Duodenal mucosa (tissue), 2 donors: ENCODE results near the gene ASTN2.

Experiments used
- H3K27ac ChIP-seq: one replicate; pipeline ENCODE4 v1.7.0; 2013; ENCODE audit warnings: low read depth, low read length
- H3K27me3 ChIP-seq, 2 donors: one replicate each; pipeline ENCODE4 v1.7.0; 2013; ENCODE audit warnings: low read length in 2 of 2, control low read depth in 1 of 2; ENCODE audit not compliant: insufficient read depth in 2 of 2, control insufficient read depth in 1 of 2
- H3K36me3 ChIP-seq, 2 donors: one replicate each; pipeline ENCODE4 v1.7.0; 2013; ENCODE audit warnings: low read length in 2 of 2, control low read depth in 1 of 2; ENCODE audit not compliant: insufficient read depth in 2 of 2, control insufficient read depth in 1 of 2
- H3K4me1 ChIP-seq, 2 donors: one replicate each; pipeline ENCODE4 v1.7.0; 2013; ENCODE audit warnings: low read length in 2 of 2, control low read depth in 1 of 2; ENCODE audit not compliant: insufficient read depth in 2 of 2, control insufficient read depth in 1 of 2
- H3K4me3 ChIP-seq, 2 donors: one replicate each; pipeline ENCODE4 v1.7.0; 2013; ENCODE audit warnings: low read length in 2 of 2, low read depth in 1 of 2
- H3K9ac ChIP-seq, 2 donors: one replicate each; pipeline ENCODE4 v1.7.0; 2013; ENCODE audit warnings: low read length in 2 of 2, low read depth in 1 of 2
- H3K9me3 ChIP-seq, 2 donors: one replicate each; pipeline ENCODE4 v1.7.0; 2013; ENCODE audit warnings: low read length in 2 of 2, control low read depth in 1 of 2; ENCODE audit not compliant: control insufficient read depth in 1 of 2

ASTN2 gene

DNA sequence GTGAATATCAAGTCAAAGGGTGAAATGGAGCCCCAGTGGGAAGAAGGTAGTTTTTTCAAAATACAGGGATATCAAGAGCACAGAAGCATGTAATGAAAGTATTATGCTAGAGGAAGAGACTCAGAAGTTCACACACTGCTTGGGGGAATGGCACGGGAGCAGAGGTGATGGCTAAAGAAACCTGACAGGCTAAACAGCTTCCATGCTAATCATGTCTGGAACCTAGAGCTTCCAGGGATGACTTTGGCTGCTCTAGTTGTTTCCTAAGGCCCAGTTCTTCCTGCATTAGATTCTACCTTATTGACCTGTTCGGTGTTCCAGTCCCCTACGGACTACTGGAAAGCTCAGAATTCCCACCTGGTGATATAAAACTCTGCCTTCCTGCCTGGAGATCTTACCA lies 693.4 kb downstream of the ASTN2 start:
- H3K4me3 ChIP-seq, result no peak overlapping the region
- H3K9ac ChIP-seq, result no peak overlapping the region
- no peak overlapping the region for H3K27ac ChIP-seq
- H3K9me3 ChIP-seq, result no peaks in the 10 kb centered on the region
- H3K36me3 ChIP-seq, result no peaks in the 10 kb centered on the region
- no peaks in the 10 kb centered on the region for H3K4me1 ChIP-seq
- no peaks in the 10 kb centered on the region for H3K27me3 ChIP-seq

DNA sequence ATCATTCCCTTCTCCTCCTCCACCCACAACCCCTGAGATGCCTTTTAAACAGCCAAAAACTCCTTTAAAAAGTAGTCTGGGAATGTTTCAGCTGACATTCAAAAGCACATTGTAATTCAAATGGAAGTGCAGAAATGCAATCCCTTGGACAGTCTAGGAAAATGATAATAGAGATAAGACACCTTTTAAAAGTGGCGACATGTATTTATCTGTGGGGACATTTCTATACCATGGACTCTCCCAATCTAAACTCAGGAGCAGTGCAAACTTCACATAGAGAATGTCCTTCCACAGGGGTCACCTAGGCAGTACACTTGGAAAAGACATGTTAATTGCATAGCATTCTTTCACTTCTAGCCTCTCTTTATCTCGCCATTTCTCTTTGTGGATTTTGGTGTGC lies 694.7 kb downstream of the ASTN2 start:
- Histone ChIP-seq H3K27me3 (no peaks in the 10 kb centered on the region), H3K36me3 (no peaks in the 10 kb centered on the region), H3K4me1 (no peaks in the 10 kb centered on the region), H3K9ac (no peak overlapping the region), H3K27ac (no peak overlapping the region), H3K9me3 (no peaks in the 10 kb centered on the region), H3K4me3 (no peak overlapping the region)

DNA sequence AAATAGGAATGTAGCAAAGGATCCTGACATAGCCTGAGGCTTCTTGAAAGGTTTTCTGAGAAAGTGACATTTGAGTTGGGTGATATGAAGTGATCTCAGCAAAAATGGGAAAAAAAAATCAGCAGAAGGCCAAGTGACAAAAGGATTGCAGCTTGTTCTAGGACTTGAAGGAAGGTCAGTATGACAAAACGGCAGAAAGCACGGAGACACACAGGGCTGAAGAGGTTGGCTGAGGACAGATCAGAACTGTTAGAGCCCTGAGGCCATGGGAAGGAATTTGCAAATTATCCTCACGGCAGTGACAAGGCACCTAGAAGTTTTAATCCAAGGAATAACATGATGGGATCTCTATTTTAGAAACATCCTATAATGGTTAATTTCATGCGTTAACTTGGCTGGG lies 696.7 kb downstream of the ASTN2 start:
- Histone ChIP-seq H3K4me1 (no peaks in the 10 kb centered on the region), H3K9me3 (no peaks in the 10 kb centered on the region), H3K27ac (no peak overlapping the region), H3K4me3 (no peak overlapping the region), H3K9ac (no peak overlapping the region), H3K27me3 (no peaks in the 10 kb centered on the region), H3K36me3 (no peaks in the 10 kb centered on the region)

DNA sequence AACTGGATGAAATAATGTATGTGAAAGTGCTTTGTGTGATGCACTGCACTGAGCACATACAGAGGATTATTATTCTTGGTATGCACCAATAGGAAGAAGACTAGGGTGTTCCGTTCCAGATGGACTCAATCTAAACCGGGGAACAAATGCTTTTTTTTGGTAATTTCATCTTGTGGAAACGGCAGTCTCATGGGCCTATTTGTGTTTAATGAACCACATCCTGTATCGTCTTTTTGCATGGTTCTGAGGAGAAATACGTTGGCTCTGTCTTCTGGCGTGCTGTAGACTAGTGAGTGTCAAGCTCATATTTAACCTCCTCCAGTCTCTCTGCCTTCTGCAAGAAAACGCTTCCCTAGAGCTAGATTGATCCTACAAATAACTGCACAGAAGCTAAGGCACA lies 697.7 kb downstream of the ASTN2 start:
- no peaks in the 10 kb centered on the region for H3K36me3 ChIP-seq
- H3K9me3 ChIP-seq, result no peaks in the 10 kb centered on the region
- H3K27ac ChIP-seq, result no peak overlapping the region
- H3K4me3 ChIP-seq, result no peak overlapping the region
- H3K27me3 ChIP-seq, result no peaks in the 10 kb centered on the region
- no peak overlapping the region for H3K9ac ChIP-seq
- no peaks in the 10 kb centered on the region for H3K4me1 ChIP-seq

DNA sequence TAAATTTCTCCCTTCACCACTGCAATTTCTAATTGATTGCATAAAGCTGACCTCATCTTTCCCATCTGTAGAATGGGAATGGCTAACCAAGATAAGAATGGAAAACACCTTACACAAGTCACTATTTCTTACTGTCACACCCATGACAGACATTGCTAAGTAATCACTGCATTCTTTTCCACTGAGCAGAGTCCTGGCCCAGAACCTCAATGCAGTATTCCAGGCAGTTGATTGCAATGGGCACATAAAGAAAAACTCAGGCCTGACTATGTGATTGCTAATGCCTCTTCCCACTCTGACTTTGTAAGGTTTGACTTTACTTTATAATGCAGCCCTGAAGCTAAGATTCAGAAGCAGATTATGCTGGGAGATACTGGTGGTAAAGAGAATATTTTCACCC lies 698.4 kb downstream of the ASTN2 start:
- H3K4me3 ChIP-seq, result no peak overlapping the region

DNA sequence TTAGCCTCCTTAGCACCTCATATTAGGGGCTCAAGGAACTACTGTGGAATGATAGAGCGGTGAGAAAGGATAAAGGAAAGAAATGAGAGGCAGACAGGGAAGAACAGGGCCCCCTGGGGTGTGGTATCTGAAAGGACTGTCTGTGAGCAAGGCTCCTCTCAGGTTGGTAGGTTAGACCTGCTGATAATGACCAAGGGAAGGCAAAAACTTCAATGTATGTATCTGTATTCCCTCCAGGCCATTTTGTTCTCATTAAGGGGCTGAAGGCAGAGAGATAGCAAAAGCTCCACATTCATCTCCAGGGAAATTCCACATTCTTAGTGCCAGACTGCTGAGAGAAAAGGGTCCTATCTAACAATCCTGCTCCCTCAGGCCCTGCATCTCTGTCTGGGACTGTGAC lies 699.1 kb downstream of the ASTN2 start:
- Histone ChIP-seq H3K9ac (no peak overlapping the region), H3K9me3 (no peaks in the 10 kb centered on the region), H3K27me3 (no peaks in the 10 kb centered on the region), H3K4me3 (no peak overlapping the region), H3K4me1 (no peaks in the 10 kb centered on the region), H3K36me3 (no peaks in the 10 kb centered on the region), H3K27ac (no peak overlapping the region)

More for the DNA sequence above, 698.4 kb downstream of the ASTN2 start:
- H3K27ac ChIP-seq, result no peak overlapping the region
- no peaks in the 10 kb centered on the region for H3K9me3 ChIP-seq
- no peak overlapping the region for H3K9ac ChIP-seq
- H3K36me3 ChIP-seq, result no peaks in the 10 kb centered on the region
- no peaks in the 10 kb centered on the region for H3K27me3 ChIP-seq
- no peaks in the 10 kb centered on the region for H3K4me1 ChIP-seq

DNA sequence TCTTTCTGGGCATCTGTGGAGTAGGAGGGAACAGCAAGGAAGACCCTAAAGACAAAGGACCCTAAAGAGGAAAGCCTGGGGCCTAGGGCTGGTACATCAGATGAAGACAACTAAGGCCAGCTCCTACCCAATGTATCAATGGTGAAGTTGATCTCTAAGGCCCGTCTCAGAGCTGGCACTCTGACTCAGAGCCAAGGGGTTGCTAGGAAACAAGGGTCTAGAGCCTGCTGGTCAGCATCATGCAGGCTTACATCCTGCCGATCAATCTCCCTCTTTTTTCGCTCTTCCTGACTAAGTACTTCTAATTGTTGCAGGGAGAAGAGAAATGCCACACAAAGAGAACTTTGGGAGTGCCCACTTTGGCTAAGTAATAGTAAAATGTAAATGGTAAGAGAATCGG lies 701.6 kb downstream of the ASTN2 start:
- Histone ChIP-seq H3K27ac (no peak overlapping the region), H3K4me3 (no peak overlapping the region), H3K9me3 (no peaks in the 10 kb centered on the region), H3K9ac (no peak overlapping the region), H3K27me3 (no peaks in the 10 kb centered on the region), H3K36me3 (no peaks in the 10 kb centered on the region), H3K4me1 (no peaks in the 10 kb centered on the region)

DNA sequence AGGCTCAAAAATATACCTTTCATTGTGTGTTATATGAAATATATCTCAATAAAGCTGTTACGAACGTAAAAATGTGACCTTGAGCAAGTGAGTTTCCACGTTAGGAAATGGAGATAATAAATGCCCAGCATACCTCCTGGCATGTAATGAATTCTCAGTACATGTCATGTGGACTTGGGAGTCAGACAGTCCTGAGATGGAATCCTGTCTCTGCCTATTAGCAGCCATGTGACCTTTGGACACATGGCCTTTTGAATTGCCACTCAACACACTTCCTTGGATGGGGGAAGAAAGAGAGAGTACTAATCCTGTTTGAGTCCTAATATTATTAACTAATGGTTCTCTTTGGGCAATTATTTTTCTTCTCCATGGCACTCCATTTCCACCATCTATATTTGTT lies 702.1 kb downstream of the ASTN2 start:
- no peaks in the 10 kb centered on the region for H3K36me3 ChIP-seq
- no peak overlapping the region for H3K27ac ChIP-seq
- no peaks in the 10 kb centered on the region for H3K9me3 ChIP-seq
- H3K4me3 ChIP-seq, result no peak overlapping the region
- no peaks in the 10 kb centered on the region for H3K4me1 ChIP-seq
- H3K27me3 ChIP-seq, result no peaks in the 10 kb centered on the region
- no peak overlapping the region for H3K9ac ChIP-seq

DNA sequence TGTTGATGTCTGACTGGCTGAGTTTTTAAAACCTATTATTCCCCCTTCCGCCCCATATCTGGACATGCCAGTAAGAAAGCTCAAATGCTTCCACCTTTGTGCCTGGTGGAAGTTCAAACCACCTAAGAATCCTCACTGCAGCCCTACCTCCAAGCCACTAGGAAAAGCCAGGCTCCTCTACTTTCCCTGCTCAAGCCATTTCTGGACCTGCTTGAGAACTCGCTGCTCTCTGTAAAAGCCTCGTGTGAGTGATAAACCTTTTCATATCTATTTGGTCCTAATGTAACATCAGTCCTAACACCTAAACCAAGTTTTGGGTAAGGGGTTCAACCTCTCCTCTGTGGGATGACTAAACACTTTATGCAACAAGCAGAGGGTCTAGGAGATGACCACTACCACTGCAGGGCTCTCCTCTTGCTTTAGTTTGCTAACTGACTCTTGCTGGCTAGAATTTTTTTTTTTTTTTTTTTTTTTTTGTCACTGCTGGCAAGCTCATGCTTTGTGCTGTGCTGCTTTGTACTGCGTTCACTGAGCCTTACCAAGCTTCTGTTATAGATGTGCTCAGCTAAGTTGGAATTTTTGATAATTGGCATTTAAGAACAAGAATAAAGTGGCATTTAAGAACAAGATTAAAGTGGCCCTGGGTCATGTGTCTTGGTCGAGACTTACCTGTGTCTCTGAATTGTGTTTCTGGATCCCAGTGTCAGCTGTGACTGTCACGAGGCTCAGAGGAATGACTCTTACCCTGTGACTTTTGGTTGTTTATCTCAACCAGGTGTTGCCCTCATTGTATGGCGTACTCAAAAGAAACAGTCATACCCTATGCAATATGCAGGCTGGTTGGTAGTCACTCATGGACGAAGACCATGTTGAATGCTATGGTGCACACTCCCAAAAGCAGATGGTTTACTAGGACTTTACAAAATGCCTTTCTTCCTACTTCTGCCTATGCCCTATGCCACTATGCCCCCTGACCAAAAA lies 708.3 kb downstream of the ASTN2 start:
- no peak overlapping the region for H3K4me3 ChIP-seq
- no peak overlapping the region for H3K27ac ChIP-seq
- no peak overlapping the region for H3K9ac ChIP-seq
- no peaks in the 10 kb centered on the region for H3K4me1 ChIP-seq
- no peaks in the 10 kb centered on the region for H3K9me3 ChIP-seq
- no peaks in the 10 kb centered on the region for H3K36me3 ChIP-seq
- H3K27me3 ChIP-seq, result no peaks in the 10 kb centered on the region

DNA sequence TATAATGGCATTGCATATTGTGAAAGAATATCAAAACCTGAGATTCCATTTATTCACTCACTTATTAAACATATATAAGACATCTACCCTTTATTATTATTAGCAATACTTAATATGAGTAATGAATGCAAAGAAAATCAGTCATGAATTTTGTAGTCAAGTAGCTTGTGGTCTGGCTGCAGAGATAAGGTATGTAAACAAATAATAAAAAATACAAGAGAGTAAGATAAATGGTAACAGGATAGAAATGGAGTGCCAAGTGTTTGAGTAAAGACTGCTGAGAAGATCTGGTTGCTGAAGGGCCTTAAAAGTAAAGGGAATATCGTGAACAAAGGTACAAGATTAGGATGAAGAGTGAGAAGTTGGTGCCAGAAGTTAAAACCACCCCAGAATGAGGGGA lies 709.3 kb downstream of the ASTN2 start:
- no peaks in the 10 kb centered on the region for H3K9me3 ChIP-seq
- no peak overlapping the region for H3K4me3 ChIP-seq
- no peak overlapping the region for H3K27ac ChIP-seq
- no peak overlapping the region for H3K9ac ChIP-seq
- H3K4me1 ChIP-seq, result no peaks in the 10 kb centered on the region
- no peaks in the 10 kb centered on the region for H3K36me3 ChIP-seq
- H3K27me3 ChIP-seq, result no peaks in the 10 kb centered on the region
